GM21717 (cell line): ENCODE results near the gene NADSYN1.

ENCODE experiments used
- ATAC-seq: cut with Tn5 transposase; IDR thresholded peaks from one replicate; pipeline ENCODE4 v1.9.1; 2021; ENCODE audit warnings: mild to moderate bottlenecking, moderate library complexity; ENCODE audit not compliant: unreplicated experiment

Gene NADSYN1

DNA sequence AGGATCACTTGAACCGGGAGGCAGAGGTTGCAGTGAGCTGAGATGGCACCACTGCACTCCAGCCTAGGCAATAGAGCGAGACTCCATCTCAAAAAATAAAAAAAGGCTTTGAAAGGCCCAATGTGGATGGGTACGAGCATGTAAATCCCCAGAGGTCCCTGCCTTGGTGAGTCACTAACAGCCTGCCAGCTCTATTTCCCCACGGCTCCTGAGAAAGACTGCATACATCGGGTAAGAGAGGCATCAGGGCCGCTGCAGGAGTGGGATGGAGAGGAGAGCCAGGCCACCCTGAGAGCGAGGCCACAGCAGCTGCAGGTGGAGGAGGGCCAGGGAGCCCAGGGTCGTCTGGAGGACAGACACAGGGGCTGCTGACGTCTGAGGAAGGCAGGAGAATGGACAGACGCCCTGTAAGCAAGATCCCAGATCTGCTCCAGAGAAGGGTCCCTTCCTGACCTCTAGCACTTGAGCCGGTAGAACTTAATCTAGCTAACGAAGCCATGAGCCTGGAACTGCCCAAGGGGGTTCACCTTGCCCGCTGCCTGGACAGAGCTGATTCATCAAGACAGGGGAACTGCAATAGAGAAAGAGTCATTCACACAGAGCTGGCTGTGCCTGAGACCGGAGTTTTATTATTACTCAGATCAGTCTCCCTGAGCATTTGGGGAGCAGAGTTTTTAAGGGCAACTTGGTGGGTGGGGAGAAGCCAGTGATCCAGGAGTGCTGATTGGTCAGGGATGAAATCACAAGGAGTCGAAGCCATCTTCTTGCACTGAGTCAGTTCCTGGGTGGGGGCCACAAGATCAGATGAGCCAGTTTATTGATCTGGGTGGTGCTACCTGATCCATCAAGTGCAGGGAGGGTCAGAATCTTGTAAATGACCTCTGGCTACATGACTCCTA lies 90.1 kb downstream of the NADSYN1 start:
- no peak for ATAC-seq

DNA sequence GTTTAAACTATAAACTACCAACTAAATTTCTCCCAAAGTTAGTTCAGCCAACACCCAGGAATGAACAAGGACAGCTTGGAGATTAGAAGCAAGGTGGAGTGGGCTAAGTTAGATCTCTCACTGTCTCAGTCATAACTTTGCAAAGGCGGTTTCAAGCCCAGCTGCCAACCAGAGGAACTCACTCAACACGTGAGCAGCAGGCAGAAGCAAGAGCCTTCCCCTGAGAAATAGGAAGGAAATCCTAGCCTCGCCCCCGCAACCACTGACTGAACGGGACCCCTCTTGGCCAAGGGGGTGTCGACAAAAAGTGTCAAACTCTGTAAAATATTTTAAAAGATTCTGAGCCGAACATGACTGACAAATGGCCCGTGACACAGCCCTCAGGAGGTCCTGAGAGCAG lies 90.9 kb downstream of the NADSYN1 start:
- ATAC-seq, result no peak

DNA sequence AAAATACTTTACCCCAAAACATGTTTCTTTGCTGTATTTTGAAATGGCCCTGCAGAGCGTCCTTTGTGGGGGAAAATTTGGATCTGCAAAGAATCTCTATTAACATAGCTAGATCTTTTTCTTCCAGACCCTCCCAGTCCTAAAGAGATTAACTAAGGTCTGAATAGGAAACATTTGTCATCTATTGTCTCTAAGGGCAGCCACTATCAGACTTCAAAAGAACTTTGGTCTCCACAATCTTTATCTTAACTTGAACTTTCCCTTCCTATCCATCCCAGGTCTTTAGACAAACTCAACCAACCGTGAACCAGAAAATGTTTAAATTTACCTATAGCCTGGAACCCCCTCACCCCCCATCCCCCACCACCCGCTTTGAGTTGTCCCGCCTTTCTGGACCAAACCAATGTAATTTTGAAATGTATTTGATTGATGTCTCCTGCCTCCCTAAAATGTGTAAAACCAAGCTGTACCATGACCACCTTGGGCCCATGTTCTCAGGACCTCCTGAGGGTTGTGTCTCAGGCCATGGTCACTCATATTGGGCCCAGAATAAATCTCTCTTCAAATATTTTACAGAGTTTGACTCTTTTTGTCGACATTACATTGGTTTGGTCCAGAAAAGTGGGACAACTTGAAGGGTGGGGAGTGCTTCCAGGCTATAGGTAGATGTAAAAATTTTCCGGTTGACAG lies 91.7 kb downstream of the NADSYN1 start:
- no peak for ATAC-seq

DNA sequence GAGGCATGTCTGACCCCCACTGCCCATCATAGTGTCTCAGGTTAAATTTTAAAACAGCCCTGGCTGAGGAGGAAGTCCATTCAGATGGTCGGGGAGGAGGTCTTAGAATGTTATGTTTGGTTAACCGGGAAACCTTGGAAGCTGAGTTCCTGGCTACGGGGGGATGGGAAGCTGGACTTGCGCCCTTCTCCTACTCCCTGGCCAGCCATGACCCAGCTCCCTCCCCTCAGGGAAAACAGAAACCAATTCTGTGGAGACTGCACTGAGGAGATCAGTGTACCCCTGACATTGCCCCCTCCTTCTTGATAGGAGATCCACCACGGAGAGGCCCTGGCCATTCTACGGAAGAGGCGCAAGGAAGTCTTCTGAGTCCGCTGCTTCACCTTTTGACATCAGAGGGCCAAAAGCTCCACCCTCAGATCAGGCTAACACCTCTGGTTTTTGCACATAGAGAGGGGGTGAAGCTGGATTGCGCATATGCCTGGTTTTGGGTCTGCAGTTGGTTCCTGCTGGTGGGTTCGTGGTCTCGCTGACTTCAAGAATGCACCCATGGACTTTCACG lies 92.5 kb downstream of the NADSYN1 start:
- no peak for ATAC-seq

DNA sequence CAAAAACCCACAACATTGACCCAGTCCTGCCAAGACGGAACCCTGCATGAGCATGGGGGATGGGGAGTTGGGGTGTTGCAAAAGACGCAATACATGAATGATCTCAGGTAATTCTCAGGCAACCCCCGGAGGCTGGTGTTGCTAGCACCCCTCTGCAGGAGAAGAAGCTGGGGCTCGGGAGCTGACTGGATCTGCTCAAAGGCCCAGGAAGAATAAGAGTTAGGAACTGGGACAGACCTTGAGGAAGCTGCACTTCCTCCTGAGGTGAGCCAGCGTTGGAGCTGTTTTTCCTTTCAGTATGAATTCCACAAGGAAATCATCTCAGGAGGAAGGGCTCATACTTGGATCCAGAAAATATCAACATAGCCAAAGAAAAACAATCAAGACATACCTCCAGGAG lies 95.1 kb downstream of the NADSYN1 start, which contains the start of gene KRTAP5-9:
KRTAP5-9 (plus strand) TSS at position 301 of the 400 bp plus-strand sequence. CDS start 238 bp downstream, outside the sequence.
- ATAC-seq, result no peak

DNA sequence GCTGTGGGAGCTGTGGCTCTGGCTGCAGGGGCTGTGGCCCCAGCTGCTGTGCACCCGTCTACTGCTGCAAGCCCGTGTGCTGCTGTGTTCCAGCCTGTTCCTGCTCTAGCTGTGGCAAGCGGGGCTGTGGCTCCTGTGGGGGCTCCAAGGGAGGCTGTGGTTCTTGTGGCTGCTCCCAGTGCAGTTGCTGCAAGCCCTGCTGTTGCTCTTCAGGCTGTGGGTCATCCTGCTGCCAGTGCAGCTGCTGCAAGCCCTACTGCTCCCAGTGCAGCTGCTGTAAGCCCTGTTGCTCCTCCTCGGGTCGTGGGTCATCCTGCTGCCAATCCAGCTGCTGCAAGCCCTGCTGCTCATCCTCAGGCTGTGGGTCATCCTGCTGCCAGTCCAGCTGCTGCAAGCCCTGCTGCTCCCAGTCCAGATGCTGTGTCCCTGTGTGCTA lies 95.7 kb downstream of the NADSYN1 start:
- no peak for ATAC-seq
